ENCODE data around the gene PIK3R1.

DNA sequence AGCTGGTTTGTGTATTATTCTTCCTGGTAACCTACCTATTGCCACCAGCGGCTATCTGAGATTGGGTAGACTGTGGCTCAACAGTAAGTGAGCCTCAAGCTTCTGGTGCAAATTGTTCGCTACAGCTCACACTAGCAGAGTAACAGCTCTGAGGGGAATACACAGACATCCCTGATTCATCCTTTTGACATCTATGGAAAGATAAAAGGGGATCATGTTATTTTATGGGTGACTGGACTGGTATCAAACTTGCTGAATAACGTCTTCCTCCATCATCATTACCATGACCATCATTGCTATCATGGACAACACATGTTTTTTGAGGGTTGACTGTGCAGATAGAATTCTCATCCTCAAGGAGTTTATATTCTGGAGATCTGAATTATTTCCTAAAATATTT lies 129.6 kb downstream of the PIK3R1 start:
- TF ChIP-seq, protein P1, sequence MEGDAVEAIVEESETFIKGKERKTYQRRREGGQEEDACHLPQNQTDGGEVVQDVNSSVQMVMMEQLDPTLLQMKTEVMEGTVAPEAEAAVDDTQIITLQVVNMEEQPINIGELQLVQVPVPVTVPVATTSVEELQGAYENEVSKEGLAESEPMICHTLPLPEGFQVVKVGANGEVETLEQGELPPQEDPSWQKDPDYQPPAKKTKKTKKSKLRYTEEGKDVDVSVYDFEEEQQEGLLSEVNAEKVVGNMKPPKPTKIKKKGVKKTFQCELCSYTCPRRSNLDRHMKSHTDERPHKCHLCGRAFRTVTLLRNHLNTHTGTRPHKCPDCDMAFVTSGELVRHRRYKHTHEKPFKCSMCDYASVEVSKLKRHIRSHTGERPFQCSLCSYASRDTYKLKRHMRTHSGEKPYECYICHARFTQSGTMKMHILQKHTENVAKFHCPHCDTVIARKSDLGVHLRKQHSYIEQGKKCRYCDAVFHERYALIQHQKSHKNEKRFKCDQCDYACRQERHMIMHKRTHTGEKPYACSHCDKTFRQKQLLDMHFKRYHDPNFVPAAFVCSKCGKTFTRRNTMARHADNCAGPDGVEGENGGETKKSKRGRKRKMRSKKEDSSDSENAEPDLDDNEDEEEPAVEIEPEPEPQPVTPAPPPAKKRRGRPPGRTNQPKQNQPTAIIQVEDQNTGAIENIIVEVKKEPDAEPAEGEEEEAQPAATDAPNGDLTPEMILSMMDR (IDR thresholded peaks at IDR 0.05): no peak
- TF ChIP-seq EP300 (IDR thresholded peaks at IDR 0.05) (no peak), POLR2AphosphoS5 (IDR thresholded peaks at IDR 0.05) (no peak), POLR2A (IDR thresholded peaks at IDR 0.05) (no peak)

Data from stomach (tissue), 4 donors.